Gastroesophageal sphincter (tissue), 4 donors: ENCODE results near the gene DCTPP1. TPM values are rescaled to one million over a fixed set of nuclear protein-coding genes. Genes with fewer than 3 reads are reported as not detected.

Experiments
- ATAC-seq: fragments of 150-250 bp; one replicate; pipeline ENCODE4 v1.9.1; 2016; ENCODE audit warnings: mild to moderate bottlenecking, moderate library complexity
- H3K27ac ChIP-seq, 4 donors: fragments of 200-600 bp; sonication (generic) in 3 of 4; 1 replicate in 3 of 4; 2 replicates in 1 of 4; pipeline ENCODE4 v1.5.1; 2016 to 2019
- H3K27me3 ChIP-seq: fragments of 200-600 bp; sonication (generic); one replicate; pipeline ENCODE4 v1.5.1; 2019
- H3K36me3 ChIP-seq, 2 donors: fragments of 200-600 bp; sonication (generic); one replicate each; pipeline ENCODE4 v1.5.1; 2019; ENCODE audit warnings: control low read depth in 1 of 2
- H3K4me1 ChIP-seq, 3 donors: fragments of 200-600 bp; sonication (generic); 1 replicate in 2 of 3; 2 replicates in 1 of 3; pipeline ENCODE4 v1.5.1; 2016 to 2019; ENCODE audit warnings: control low read depth in 2 of 3
- H3K4me3 ChIP-seq, 2 donors: fragments of 200-600 bp; sonication (generic); one replicate each; pipeline ENCODE4 v1.5.1; 2019; ENCODE audit warnings: mild to moderate bottlenecking in 1 of 2, moderate library complexity in 1 of 2
- H3K9me3 ChIP-seq, 3 donors: fragments of 200-600 bp; sonication (generic); one replicate each; pipeline ENCODE4 v1.5.1; 2017 to 2019; ENCODE audit warnings: control low read depth in 2 of 3
- EP300 ChIP-seq: sonication (generic); formaldehyde crosslinking; IDR thresholded peaks from one replicate; pipeline ENCODE4 v1.6.1; 2017; ENCODE audit warnings: antibody characterized with exemption, mild to moderate bottlenecking
- POLR2A ChIP-seq, 2 donors: fragments of 450-650 bp; IDR thresholded peaks; one replicate each; pipeline ENCODE4 v1.6.1; 2017; ENCODE audit warnings: antibody characterized with exemption in 2 of 2, mild to moderate bottlenecking in 2 of 2, moderate library complexity in 1 of 2
- POLR2AphosphoS5 ChIP-seq: sonication (generic); formaldehyde crosslinking; IDR thresholded peaks from one replicate; pipeline ENCODE4 v1.6.1; 2017; ENCODE audit warnings: antibody characterized with exemption
- whole genome bisulfite sequencing, 2 donors: methylation state at CpG; one replicate each; pipeline ENCODE4 v1.1.5; 2018; ENCODE audit warnings: low coverage in 1 of 2; 5-methylcytosine and 5-hydroxymethylcytosine counted together
- total RNA-seq, 4 donors: library from RNA; depleted of rRNA; stranded (reverse); fragments of >200 nt; gene quantifications; one replicate each; pipeline ENCODE4 v1.1.0, GENCODE V29; 2016
- TF ChIP-seq, protein P1 (sequence below), 4 experiments: fragments of 200-600 bp in 2 of 4; fragments of 450-650 bp in 2 of 4; sonication (generic) in 1 of 4; IDR thresholded peaks; one replicate each; pipeline ENCODE4 v1.5.1; 2017 to 2019; ENCODE audit warnings: antibody characterized with exemption in 4 of 4, mild to moderate bottlenecking in 2 of 4, moderate library complexity in 2 of 4

DCTPP1 gene
- total RNA-seq, 4 donors from 2014 or later = 10.9 to 17.4 (median 13.8) TPM

DNA sequence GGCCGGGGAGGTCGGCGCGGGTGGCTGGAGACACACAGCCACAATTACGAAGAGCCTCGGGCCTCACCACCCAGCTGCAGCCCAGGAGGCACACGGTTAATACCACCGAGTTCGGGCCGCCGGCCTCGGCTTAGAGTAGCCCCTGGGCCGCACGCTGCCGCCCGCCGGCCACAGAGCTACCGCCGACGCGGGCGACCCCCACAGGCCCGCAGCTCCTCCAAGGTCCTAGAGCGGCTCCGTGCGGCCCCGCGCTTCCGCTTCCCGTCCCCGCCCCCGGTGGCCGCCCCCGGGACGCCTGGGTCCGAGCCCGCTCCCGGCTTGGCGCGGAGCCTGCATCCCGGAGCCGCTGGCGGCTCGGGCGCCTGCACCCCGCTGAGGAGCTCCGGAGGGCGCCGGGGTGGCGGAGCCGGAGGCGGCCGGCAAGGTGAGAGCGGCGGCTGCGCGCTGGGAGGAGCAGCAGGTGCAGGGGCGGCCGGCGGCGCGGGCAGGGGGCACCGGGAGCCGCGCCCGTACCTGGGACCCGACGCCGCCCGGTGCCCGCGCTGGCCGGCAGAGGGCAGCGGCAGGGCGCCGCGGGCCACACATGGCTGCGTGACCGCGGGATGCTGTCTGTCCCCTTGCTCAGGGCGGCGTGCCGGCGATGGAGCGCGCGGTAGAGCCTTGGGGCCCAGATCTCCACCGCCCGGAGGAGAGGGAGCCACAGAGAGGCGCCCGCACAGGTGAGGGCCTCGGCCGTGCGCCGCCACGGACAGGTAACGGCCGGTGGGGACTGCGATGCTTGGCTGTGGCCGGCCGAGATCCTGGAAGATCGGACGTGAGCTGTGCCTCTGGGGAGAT is 34.5 kb downstream of the DCTPP1 start, which contains the start of gene ZNF48:
Gene ZNF48 (plus strand): TSS at position 266 of the 837 bp plus-strand sequence. CDS start 375 bp downstream, at position 641.
- peaks cover 0 to 55% (median 12%) of the 10 kb centered on the region in 3 donors for H3K4me1 ChIP-seq
- 0% methylated on average over 5 of the region's 103 CpGs; no CpG with 5 or more reads in 1 of the 2 donors for whole genome bisulfite sequencing, 2 donors

DNA sequence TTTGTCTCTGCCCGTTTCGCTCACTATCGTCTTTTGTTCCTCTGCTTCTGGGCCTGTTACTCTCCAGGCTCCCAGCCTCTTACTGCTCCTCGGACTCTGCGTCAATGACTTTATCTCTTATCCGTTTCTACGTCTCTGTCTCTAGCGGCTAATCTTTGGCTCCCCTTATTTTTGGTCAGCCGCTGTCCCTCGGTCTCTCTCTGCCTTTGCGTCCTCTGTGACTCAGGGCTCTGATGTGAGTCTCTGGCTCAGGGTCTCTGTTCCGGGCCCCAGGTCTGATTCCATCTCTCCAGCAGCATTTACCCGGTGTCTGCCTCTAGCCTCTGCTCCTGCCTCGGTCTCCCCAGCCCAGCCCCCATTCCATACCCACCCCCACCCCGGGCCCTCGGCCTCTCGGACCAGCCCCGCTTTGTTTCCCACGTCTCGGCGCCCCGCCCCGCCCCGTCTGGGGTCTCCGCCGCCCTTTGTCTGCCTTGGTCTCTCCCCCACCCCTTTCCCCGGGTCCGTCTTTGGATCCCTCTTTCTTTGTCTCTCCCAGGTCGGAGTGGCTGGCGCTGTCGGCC is 35.2 kb downstream of the DCTPP1 start:
- Histone ChIP-seq H3K27ac (peak overlapping the region; percentile 72 to 88 (median 86)), H3K27me3 (no peaks in the 10 kb centered on the region), H3K4me1 (peaks cover 0 to 48% (median 12%) of the 10 kb centered on the region in 3 donors), H3K9me3 (no peaks in the 10 kb centered on the region), H3K4me3 (peak overlapping the region; percentile 64 to 93), H3K36me3 (peaks cover 0 to 20% of the 10 kb centered on the region in 2 donors)
- peak; percentile 12 for ATAC-seq
- WGBS, 2 donors = 6 to 10% methylated on average over 12 to 14 of the region's 31 CpGs
- TF ChIP-seq POLR2A (IDR thresholded peaks at IDR 0.05) = no peak
- TF ChIP-seq EP300 = no peak
- TF ChIP-seq, protein P1, sequence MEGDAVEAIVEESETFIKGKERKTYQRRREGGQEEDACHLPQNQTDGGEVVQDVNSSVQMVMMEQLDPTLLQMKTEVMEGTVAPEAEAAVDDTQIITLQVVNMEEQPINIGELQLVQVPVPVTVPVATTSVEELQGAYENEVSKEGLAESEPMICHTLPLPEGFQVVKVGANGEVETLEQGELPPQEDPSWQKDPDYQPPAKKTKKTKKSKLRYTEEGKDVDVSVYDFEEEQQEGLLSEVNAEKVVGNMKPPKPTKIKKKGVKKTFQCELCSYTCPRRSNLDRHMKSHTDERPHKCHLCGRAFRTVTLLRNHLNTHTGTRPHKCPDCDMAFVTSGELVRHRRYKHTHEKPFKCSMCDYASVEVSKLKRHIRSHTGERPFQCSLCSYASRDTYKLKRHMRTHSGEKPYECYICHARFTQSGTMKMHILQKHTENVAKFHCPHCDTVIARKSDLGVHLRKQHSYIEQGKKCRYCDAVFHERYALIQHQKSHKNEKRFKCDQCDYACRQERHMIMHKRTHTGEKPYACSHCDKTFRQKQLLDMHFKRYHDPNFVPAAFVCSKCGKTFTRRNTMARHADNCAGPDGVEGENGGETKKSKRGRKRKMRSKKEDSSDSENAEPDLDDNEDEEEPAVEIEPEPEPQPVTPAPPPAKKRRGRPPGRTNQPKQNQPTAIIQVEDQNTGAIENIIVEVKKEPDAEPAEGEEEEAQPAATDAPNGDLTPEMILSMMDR (IDR thresholded peaks at IDR 0.05) = no peak

More for the DNA sequence above, 34.5 kb downstream of the DCTPP1 start, which contains the start of gene ZNF48:
- TF ChIP-seq POLR2A (IDR thresholded peaks at IDR 0.05) = peak; percentile 27 to 36
- peak; percentile 54 for TF ChIP-seq POLR2AphosphoS5
- TF ChIP-seq, protein P1 (IDR thresholded peaks at IDR 0.05) = peak in 3 of 4 experiments; percentile 48 to 61 (median 57)
- no peak for TF ChIP-seq EP300
- peak within 1 kb of the TSS; percentile 64 to 93 for H3K4me3 ChIP-seq
- H3K27ac ChIP-seq = peak within 1 kb of the TSS; percentile 72 to 88 (median 86)
- peaks cover 0 to 20% of the 10 kb centered on the region in 2 donors for H3K36me3 ChIP-seq
- H3K9me3 ChIP-seq = no peaks in the 10 kb centered on the region
- ATAC-seq = peak; percentile 97
- H3K27me3 ChIP-seq = no peaks in the 10 kb centered on the region

DNA sequence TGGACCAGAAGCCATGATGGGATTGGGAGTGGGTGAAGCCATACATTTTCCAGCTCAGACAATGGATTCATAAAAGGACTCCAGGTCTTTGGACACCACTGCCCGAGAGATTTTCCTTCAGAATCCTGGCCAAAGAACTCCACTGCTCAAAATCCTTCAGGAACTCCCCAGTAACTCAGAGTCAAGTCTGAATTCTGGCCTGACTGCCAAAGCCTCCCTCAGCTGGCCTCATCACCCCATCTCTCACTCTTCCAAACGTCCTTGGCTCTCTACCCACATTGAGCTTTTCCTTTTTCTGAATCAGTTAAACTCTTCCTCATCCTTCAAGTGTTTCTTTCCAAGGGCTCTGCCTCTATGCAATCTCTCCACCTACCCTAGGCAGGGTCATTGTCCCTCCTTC is 46.3 kb downstream of the DCTPP1 start:
- H3K4me1 ChIP-seq = peaks cover 0 to 35% (median 5%) of the 10 kb centered on the region in 3 donors
- H3K9me3 ChIP-seq = no peaks in the 10 kb centered on the region
- no peak overlapping the region for H3K27ac ChIP-seq
- no peaks in the 10 kb centered on the region for H3K27me3 ChIP-seq
- ATAC-seq = no peak
- TF ChIP-seq POLR2AphosphoS5 (no peak), POLR2A (IDR thresholded peaks at IDR 0.05) (no peak), EP300 (no peak)
- TF ChIP-seq, protein P1 (IDR thresholded peaks at IDR 0.05) = no peak
- no peaks in the 10 kb centered on the region for H3K36me3 ChIP-seq
- no peak overlapping the region for H3K4me3 ChIP-seq
- 26 to 48% methylated on average over 2 of the region's 2 CpGs for WGBS, 2 donors

DNA sequence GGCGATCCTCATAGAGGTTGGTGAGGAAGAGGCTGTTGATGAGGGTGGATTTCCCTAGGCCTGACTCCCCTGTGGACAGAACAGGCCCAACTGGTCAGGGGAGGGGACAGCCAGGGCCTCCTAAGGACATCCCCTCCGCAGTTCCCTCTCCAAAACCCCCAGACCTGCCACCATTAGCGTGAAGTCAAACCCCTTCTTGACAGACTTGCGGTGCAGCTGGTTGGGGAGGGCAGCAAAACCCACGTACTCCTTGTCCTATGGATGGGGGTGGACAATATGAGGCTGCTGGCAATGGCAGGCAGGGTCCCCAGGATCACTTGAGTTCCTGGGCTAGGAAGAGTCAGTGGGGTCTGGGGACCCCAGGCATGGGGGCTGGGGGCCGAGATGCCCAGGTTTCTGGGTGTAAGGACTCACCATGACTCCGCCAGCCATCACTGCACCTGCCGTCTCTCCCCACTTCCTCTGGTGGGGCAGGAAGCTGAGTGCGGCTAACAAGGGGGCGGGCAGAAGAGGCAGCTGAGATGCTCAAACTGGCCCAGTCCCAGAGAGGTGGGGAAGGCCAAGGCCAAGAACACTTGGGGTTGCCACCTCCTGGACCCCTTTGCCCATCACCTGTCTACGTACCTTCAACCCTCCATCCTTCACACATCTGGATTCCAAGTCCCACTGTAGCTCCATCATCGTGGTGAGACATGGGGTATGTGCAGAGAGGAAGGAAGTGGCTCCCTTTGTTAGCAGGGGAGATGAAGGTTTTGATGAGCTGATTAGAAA is 47.5 kb downstream of the DCTPP1 start, which contains the start of gene SEPTIN1:
Gene SEPTIN1 (minus strand): TSS at position 451 of the 771 bp plus-strand sequence. CDS start 19 bp downstream, at position 432.
- H3K9me3 ChIP-seq = no peaks in the 10 kb centered on the region
- 53 to 60% methylated on average over 1 to 2 of the region's 12 CpGs for WGBS, 2 donors
- H3K4me3 ChIP-seq = no peak within 1 kb of the TSS
- peak within 1 kb of the TSS in 3 of 4 donors; percentile 12 to 35 (median 14) for H3K27ac ChIP-seq
- no peak for TF ChIP-seq EP300
- TF ChIP-seq, protein P1 (IDR thresholded peaks at IDR 0.05) = no peak
- TF ChIP-seq POLR2AphosphoS5 = no peak
- TF ChIP-seq POLR2A (IDR thresholded peaks at IDR 0.05) = no peak
- H3K27me3 ChIP-seq = no peaks in the 10 kb centered on the region
- H3K36me3 ChIP-seq = no peaks in the 10 kb centered on the region
- peaks cover 0 to 41% (median 5%) of the 10 kb centered on the region in 3 donors for H3K4me1 ChIP-seq
- no peak for ATAC-seq
